ENCODE data around the gene N4BP2L2. TPM values are rescaled to one million over a fixed set of nuclear protein-coding genes. Genes with fewer than 3 reads are reported as not detected.

N4BP2L2 gene
- polyA plus RNA-seq, 1 donor from 2014 or later: 317 TPM

DNA sequence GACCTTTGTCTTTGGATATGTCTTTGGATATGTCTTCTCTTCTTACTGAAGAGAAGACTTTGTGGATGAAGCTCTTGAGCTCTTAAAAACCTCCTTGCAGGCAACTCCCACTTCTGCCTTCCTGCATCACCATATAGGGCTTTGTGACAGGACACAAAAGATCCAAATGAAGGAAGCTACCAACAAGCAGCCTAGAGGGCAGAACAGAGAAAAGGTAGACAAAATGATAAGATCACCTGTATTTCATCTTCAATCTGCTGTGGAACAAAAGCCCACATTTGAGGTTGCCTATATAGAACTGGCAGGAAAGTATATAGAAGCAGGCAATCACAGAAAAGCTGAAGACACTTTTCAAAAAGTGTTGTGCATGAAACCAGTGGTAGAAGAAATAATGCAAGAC, 153.2 kb downstream of the N4BP2L2 start:
- Histone ChIP-seq H2AFZ (ENCODE audit: low read depth, low read length) (no peak overlapping the region), H3K9me3 (ENCODE audit: low read length) (no peaks in the 10 kb centered on the region), H3K27ac (ENCODE audit: low read length) (no peak overlapping the region), H3K36me3 (ENCODE audit: insufficient read depth, low read length) (no peaks in the 10 kb centered on the region), H3K4me3 (ENCODE audit: low read length) (no peak overlapping the region), H3K27me3 (ENCODE audit: insufficient read depth, low read depth, low read length) (no peaks in the 10 kb centered on the region), H3K4me2 (ENCODE audit: low read length) (no peak overlapping the region), H3F3A (ENCODE audit: insufficient read depth, low read length, poor library complexity, severe bottlenecking) (no peaks in the 10 kb centered on the region), H3K9ac (ENCODE audit: low read length) (no peak overlapping the region), H3K79me2 (replicated peaks; ENCODE audit: insufficient read depth, low read length) (no peaks in the 10 kb centered on the region), H4K20me1 (ENCODE audit: insufficient read depth) (no peaks in the 10 kb centered on the region), H3K9me2 (ENCODE audit: insufficient read depth, low read length) (no peaks in the 10 kb centered on the region)
- no peak for TF ChIP-seq EP300 (conservative IDR thresholded peaks at IDR 0.05; ENCODE audit: poor library complexity, severe bottlenecking)
- TF ChIP-seq, protein P1, sequence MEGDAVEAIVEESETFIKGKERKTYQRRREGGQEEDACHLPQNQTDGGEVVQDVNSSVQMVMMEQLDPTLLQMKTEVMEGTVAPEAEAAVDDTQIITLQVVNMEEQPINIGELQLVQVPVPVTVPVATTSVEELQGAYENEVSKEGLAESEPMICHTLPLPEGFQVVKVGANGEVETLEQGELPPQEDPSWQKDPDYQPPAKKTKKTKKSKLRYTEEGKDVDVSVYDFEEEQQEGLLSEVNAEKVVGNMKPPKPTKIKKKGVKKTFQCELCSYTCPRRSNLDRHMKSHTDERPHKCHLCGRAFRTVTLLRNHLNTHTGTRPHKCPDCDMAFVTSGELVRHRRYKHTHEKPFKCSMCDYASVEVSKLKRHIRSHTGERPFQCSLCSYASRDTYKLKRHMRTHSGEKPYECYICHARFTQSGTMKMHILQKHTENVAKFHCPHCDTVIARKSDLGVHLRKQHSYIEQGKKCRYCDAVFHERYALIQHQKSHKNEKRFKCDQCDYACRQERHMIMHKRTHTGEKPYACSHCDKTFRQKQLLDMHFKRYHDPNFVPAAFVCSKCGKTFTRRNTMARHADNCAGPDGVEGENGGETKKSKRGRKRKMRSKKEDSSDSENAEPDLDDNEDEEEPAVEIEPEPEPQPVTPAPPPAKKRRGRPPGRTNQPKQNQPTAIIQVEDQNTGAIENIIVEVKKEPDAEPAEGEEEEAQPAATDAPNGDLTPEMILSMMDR (IDR thresholded peaks at IDR 0.05; ENCODE audit: poor library complexity, severe bottlenecking): no peak
- TF ChIP-seq MXI1 (conservative IDR thresholded peaks at IDR 0.05; ENCODE audit: poor library complexity, severe bottlenecking): no peak
- no peak for TF ChIP-seq POLR2AphosphoS5 (IDR thresholded peaks at IDR 0.05)
- TF ChIP-seq EZH2 (IDR thresholded peaks at IDR 0.05; ENCODE audit: borderline replicate concordance, insufficient read depth, low read length, poor library complexity, severe bottlenecking): no peak
- no peak for TF ChIP-seq RAD21 (conservative IDR thresholded peaks at IDR 0.05)
- no peak for TF ChIP-seq TAF1 (IDR thresholded peaks at IDR 0.05; ENCODE audit: low read depth)
- TF ChIP-seq, protein P2, sequence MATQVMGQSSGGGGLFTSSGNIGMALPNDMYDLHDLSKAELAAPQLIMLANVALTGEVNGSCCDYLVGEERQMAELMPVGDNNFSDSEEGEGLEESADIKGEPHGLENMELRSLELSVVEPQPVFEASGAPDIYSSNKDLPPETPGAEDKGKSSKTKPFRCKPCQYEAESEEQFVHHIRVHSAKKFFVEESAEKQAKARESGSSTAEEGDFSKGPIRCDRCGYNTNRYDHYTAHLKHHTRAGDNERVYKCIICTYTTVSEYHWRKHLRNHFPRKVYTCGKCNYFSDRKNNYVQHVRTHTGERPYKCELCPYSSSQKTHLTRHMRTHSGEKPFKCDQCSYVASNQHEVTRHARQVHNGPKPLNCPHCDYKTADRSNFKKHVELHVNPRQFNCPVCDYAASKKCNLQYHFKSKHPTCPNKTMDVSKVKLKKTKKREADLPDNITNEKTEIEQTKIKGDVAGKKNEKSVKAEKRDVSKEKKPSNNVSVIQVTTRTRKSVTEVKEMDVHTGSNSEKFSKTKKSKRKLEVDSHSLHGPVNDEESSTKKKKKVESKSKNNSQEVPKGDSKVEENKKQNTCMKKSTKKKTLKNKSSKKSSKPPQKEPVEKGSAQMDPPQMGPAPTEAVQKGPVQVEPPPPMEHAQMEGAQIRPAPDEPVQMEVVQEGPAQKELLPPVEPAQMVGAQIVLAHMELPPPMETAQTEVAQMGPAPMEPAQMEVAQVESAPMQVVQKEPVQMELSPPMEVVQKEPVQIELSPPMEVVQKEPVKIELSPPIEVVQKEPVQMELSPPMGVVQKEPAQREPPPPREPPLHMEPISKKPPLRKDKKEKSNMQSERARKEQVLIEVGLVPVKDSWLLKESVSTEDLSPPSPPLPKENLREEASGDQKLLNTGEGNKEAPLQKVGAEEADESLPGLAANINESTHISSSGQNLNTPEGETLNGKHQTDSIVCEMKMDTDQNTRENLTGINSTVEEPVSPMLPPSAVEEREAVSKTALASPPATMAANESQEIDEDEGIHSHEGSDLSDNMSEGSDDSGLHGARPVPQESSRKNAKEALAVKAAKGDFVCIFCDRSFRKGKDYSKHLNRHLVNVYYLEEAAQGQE (IDR thresholded peaks at IDR 0.05; ENCODE audit: borderline replicate concordance): no peak
- no peak for TF ChIP-seq SMC3 (conservative IDR thresholded peaks at IDR 0.05; ENCODE audit: poor library complexity)

DNA sequence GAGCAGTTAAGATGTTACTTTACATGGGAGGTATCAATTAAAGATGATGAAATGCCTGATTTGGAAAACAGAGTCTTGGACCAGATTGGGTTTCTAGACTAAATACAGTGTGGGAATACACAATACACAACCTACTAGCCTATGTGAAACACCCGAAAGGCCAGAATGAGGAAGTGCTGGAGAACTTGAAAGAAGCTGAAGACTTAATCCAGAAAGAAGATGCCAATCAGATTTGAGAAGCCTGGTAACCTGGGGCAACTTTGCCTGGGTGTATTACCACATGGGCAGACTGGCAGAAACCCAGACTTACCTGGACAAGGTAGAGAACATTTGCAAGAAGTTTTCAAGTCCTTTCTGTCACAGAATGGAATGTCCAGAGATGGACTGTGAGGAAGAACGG, 153.9 kb downstream of the N4BP2L2 start:
- H3K36me3 ChIP-seq (ENCODE audit: insufficient read depth, low read length): no peaks in the 10 kb centered on the region
- no peak for TF ChIP-seq RAD21 (conservative IDR thresholded peaks at IDR 0.05)
- TF ChIP-seq EP300 (conservative IDR thresholded peaks at IDR 0.05; ENCODE audit: poor library complexity, severe bottlenecking): no peak
- no peak for TF ChIP-seq EZH2 (IDR thresholded peaks at IDR 0.05; ENCODE audit: borderline replicate concordance, insufficient read depth, low read length, poor library complexity, severe bottlenecking)
- TF ChIP-seq, protein P1 (IDR thresholded peaks at IDR 0.05; ENCODE audit: poor library complexity, severe bottlenecking): no peak
- TF ChIP-seq POLR2AphosphoS5 (IDR thresholded peaks at IDR 0.05): no peak
- TF ChIP-seq SMC3 (conservative IDR thresholded peaks at IDR 0.05; ENCODE audit: poor library complexity): no peak
- TF ChIP-seq, protein P2 (IDR thresholded peaks at IDR 0.05; ENCODE audit: borderline replicate concordance): no peak
- no peak for TF ChIP-seq MXI1 (conservative IDR thresholded peaks at IDR 0.05; ENCODE audit: poor library complexity, severe bottlenecking)
- TF ChIP-seq TAF1 (IDR thresholded peaks at IDR 0.05; ENCODE audit: low read depth): no peak
- no peak overlapping the region for H3K4me3 ChIP-seq (ENCODE audit: low read length)
- H3K4me2 ChIP-seq (ENCODE audit: low read length): no peak overlapping the region
- H3K27ac ChIP-seq (ENCODE audit: low read length): no peak overlapping the region
- no peaks in the 10 kb centered on the region for H3K9me2 ChIP-seq (ENCODE audit: insufficient read depth, low read length)
- no peaks in the 10 kb centered on the region for H3K9me3 ChIP-seq (ENCODE audit: low read length)
- no peaks in the 10 kb centered on the region for H3K79me2 ChIP-seq (replicated peaks; ENCODE audit: insufficient read depth, low read length)
- no peaks in the 10 kb centered on the region for H4K20me1 ChIP-seq (ENCODE audit: insufficient read depth)
- H3K27me3 ChIP-seq (ENCODE audit: insufficient read depth, low read depth, low read length): no peaks in the 10 kb centered on the region
- H3F3A ChIP-seq (ENCODE audit: insufficient read depth, low read length, poor library complexity, severe bottlenecking): no peaks in the 10 kb centered on the region
- no peak overlapping the region for H3K9ac ChIP-seq (ENCODE audit: low read length)
- no peak overlapping the region for H2AFZ ChIP-seq (ENCODE audit: low read depth, low read length)

Measured in neural cell (in vitro differentiated cells).